Panc1 (cell line): Measurements from ENCODE around the gene PTRHD1.

Experiments used
- CTCF ChIP-seq: fragments of 450-650 bp; IDR thresholded peaks from 2 replicates; pipeline ENCODE4 v1.5.1; 2017; ENCODE audit warnings: mild to moderate bottlenecking
- POLR2AphosphoS5 ChIP-seq: IDR thresholded peaks from 2 replicates; pipeline ENCODE4 v1.6.1; 2012; ENCODE audit warnings: mild to moderate bottlenecking, low read depth, low read length, moderate library complexity
- REST ChIP-seq, 2 experiments: IDR thresholded peaks; 2 replicates each; pipeline ENCODE4 v1.6.1; 2011 to 2012; ENCODE audit warnings: low read depth in 2 of 2, control low read depth in 1 of 2, low read length in 1 of 2, mild to moderate bottlenecking in 1 of 2, moderate library complexity in 1 of 2; ENCODE audit not compliant: insufficient read depth in 1 of 2
- SIN3A ChIP-seq: IDR thresholded peaks from 2 replicates; pipeline ENCODE4 v1.6.1; 2012; ENCODE audit warnings: low read depth, mild to moderate bottlenecking, low read length, moderate library complexity, borderline replicate concordance; ENCODE audit not compliant: insufficient read depth
- TCF7L2 ChIP-seq: IDR thresholded peaks from 2 replicates; pipeline ENCODE4 v1.6.1; 2011; ENCODE audit warnings: mild to moderate bottlenecking, low read depth, low read length, inconsistent platforms

GRCh38 chr2:24766609-24767008 is 26.6 kb downstream of the PTRHD1 start:
- TF ChIP-seq SIN3A (no peak), POLR2AphosphoS5 (no peak), REST (IDR thresholded peaks at IDR 0.05; ENCODE audit: insufficient read depth in 1 of 2, low read depth in 2 of 2, low read length in 1 of 2) (no peak), TCF7L2 (no peak), CTCF (no peak)
